ENCODE measurements around the gene BCAR3.
"Not testable (repeated sequence)": the region's sequence is repeated elsewhere in the genome, so short reads cannot be mapped to it uniquely, and the experiment has no call there.

The BCAR3 gene

DNA sequence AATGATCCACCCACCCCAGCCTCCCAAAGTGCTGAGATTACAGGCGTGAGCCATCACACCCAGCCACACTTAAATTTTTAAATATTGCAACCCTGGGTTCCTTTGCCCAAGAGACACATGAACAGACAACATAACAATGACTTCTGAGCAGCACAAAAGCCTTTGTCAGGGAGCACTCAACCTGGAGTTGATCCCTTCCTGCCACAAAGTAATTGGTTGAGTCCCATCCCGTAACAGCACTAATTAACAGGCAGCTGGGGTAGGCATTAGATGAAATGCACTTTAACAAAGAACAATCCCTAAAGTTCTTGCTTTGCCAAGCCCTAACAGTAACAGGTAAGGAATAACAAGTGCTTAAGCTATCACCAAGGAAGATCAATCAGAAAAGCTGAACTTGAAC is 5.9 kb upstream of the BCAR3 start:
- no peak for DNase-seq

DNA sequence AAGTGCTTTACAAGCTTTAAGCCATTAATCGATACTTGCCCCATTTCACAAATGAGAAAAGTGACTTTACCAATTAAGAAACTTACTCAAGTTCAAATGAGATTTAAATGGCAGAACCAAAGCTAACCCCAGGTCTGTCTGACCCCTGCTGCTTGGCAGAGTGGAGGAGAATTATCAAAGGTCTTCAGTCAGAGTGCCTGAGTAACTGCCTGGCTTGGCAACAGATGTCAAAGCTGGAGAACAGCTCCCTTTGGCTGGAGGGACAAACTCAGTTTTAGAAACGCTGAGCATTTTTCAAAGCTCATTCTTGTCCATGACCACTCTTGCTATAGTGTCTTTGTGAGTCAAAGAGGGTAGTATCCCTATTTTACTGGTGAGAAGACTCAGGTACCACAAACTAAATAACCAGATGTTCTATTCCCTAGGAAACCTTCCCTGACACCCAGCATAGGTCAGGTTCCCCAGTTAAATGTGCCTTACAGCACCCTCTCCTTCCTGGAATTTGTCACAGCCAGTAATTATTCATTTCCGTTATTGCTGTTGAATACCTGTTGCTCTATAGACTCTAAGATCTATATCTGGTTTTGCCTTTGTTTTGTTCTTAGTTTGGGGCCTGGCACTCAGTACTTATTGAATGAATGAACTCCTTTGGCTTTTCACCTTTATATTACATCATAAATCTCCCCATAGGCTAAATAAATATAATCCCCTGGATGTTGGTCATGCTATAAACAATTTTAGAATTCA is 5.0 kb upstream of the BCAR3 start:
- no peak for DNase-seq

DNA sequence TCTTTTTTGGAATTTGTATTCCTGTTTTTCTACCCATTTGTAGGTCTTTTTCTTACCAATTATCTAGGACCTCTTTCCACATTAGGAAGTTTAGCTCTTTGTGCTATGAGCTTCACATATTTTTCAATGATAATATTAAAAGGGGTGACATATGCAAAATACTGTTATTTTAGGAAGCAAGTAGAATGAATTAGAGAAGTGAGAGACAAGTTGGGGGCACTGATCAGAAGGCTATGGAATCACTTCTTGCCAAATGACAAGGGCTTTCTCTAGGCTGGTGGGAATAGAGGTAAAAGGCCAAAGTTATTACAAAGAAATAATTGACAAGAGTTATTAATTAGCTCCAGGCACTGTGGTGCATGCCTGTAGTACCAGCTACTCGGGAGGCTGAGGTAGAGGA is 4.3 kb upstream of the BCAR3 start:
- DNase-seq = no peak

DNA sequence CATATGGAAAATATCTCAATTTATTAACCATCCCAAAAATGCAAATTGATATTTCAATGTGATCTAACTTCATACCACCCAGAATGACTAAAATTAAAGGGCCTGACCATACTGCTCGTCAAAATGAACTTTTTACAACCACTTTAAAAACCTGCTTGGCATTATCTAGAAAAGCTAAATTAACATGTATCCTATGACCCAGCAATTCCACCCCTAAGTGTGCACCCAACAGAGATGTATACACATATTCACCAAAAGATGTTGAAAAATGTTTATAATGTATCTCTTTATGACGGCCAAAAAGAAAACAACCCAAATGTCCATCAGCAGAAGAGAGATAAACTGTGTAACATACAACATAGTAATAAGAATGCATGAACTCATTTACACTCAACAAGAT is 1.6 kb upstream of the BCAR3 start:
- DNase-seq = no peak

DNA sequence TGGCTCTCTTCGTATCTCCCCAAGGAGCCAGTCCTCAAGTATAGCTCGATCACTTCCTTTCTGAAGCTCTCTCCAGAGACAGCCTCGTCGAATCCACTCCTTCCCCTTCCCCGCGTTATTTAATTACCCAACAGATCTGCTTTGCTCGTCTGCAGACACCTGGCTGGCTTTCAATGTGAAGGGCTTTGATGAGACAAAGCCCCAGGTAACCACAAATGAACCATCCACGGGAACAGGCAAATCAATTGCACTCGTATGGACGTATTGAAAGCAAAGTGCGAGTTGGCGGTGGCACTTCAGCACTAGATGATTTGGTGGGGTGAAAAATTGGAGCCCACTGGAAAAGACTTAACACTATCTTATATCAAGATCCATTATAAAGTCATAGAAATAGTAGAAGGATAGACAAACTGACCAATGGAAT is 364 bp upstream of the BCAR3 start:
- no peak for DNase-seq

DNA sequence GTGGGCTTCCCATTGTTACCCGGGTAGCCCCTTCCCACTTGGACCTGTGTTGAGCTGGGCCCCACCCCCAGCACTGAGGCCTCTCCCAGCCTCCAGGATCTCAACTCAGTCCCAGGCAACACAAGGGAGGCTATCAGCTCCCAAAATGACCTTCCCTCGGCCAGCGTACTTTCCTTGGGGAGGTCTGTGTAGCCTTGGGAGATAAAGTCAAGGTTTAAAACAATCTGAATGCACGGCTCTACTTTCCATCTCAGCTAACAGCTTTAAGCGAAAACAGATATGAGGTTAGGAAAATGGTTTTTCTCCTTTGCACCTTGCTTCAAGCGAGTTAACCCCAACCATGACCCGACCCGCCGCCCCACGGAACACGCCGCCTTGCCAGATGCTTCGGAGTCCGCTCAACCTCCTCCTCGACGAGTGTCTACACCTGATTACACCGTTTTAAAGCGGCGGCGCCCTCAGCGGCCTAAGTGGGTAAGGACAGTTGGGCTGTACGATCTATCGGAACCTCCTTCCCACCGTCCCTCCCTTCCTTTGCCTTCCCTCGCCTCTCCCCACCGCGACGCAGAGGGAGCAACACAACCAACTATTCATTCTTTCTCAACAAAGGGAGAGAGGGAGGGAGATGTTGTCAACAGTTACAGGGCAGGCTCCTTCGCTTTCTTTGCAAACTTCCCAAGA is 1.1 kb downstream of the BCAR3 start:
- peak; percentile 35 for DNase-seq

DNA sequence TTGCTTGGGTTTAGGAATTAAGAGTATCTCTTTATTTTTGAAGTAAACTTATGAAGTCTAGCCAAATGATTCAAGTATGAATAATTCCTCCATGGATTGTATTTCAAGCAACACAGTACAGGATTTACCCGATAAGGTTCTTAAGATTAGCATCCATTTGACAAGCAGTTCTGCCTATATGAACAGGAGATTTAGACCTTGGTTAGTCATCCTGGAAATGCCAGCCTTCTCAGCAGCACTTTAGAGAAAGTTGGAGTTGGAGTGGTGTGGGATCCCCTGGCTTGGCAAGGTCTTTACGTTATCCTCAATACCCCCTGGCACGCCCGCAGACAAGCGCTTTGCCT is 1.6 kb downstream of the BCAR3 start:
- DNase-seq = no peak

DNA sequence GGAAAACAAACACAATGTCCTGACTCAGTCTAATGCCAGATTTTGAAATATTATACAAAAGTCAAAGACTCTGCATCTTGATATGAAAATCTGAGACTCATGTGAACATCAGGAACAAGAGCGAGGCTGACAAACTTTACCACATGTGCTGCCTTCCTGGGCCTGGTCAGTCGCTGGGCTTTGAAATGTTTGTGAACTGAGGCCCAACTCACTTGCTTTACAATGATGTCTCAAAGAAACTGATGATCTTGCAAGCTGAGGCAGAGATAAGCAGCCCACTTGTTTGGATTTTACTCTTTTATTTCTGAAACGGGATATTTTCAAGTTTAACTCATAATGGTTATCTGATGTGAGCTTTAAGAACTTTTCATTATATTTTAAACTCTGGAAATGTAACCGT is 2.1 kb downstream of the BCAR3 start:
- DNase-seq = no peak

DNA sequence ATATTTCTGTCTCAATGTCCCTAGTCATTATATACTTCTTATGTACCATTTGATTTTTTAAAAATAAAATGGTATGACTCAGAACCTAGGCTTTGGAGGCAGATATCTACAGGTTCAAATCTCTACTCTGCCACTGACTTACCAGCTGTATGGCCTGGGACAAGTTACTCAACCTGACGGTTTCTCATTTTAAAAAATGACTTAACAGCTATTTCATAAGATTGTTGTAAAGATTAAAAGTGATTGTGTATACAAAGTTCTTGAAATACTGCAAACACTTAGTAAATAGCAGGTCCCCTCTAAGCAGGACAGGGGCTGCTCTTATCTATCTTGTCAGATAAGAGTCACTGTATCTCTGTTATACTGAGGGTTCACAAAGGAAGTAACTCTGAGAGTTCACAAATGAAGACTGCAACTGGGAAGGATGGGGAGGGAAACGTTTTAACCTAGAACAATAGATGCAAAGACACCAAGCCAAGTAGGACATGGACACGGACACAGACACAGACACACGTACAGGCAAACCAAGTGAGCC is 2.6 kb downstream of the BCAR3 start:
- DNase-seq = no peak

DNA sequence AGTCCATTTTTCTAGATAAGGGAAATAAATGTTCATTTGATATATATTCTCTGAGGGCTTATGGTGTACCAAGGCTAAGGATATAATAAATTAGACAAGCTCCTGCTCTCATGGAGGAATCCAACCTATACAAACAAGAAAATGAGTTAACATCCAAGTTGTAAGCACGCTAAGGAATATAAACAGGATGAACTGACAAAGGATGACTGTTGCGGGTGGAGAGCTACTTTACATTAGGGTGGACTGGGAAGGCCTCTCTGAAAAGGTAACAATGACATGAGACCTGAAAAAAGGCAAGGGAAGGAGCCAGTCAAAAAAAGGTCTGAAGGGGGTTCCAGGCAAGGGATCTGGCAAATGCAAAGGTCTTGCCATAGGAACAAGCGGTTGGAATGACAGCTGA is 3.1 kb downstream of the BCAR3 start:
- DNase-seq = no peak

DNA sequence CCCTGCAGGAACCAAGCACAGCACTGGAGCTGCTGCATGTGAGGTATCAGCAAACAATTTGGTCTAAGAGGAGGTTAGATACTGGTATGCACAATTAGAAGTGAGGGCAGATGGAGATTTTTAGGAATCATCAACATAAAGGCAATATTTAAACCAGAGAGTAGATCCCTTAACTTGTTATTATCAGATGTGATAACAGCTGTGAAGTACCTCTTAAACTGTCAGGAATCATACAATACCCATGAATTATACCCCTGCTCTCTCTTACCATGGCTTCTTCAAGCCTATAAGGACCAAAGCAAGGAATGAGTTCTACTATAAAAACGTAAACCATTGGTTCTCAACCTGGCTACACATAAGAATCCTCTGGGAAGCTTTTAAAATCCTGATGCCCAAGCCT is 3.9 kb downstream of the BCAR3 start:
- DNase-seq = no peak

DNA sequence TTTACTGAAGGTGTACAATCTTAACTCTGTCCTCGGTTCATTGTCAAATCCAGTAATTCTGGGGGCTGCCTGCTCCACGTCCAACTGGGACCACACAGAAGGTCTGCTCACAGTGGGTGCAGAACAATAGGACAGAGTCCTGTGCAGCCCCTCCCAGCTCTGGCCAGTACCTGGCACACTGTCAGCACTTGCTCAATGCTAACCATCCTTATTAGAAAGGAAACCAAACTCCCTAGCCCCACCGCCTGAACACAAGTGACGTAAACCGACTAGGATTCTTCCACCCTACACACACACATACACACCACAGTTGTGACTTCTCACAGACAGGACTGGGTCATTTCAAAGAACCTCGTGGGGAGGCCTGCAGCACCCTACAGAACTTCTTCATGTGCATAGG is 5.2 kb downstream of the BCAR3 start:
- DNase-seq = no peak

DNA sequence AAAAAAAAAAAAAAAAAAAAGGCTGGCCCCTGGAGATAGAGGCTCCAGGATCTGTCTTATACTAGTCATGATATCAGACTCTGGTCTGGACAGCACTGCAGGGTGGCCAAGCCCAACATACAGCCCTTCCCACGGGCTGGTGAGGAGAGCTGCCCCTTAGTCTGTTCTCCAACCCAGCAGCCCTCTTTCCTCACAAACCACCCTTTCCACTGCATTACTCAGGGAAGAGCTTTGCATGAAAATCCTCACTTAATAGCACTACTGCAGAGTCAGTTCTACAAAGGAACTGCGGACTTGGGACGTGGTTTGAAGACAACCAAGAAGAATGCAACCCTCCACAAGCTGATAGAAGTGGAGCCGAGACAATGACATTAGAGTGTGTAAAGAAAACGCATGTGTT is 5.7 kb downstream of the BCAR3 start:
- no peak for DNase-seq

DNA sequence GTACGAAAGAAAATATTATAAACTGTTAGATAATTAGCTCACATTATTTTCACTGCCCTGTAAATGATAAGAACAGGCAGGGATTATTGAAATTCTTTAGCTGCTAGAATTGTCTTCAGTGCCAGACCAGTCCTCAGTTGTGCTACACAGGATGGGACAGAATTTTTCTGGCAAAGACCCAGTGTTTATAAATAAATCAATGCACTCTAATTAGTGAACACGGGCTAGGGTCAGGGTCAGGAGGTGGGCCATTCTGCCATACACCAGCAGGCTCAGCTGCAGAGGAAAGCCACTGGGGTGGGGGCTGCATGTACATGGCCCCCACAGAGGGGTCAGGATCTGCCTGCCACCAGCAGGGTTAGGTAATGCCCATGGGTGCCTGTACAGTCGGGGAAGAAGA is 6.4 kb downstream of the BCAR3 start:
- no peak for DNase-seq

DNA sequence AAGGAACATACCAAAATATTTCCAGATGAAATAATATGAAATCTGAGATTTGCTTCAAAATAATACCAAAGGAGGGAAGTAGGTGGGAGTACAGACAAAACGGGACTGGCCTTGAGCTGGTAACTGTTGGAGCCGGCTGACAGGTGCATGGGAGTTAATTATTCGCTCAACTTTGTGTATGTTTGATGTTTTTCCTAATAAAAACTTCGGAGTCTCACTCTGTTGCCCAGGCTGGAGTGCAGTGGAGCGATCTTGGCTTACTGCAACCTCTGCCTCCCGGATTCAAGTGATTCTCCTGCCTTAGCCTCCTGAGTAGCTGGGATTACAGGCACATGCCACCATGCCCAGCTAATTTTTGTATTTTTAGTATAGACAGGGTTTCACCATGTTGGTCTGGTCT is 7.6 kb downstream of the BCAR3 start:
- DNase-seq = not testable (repeated sequence)

DNA sequence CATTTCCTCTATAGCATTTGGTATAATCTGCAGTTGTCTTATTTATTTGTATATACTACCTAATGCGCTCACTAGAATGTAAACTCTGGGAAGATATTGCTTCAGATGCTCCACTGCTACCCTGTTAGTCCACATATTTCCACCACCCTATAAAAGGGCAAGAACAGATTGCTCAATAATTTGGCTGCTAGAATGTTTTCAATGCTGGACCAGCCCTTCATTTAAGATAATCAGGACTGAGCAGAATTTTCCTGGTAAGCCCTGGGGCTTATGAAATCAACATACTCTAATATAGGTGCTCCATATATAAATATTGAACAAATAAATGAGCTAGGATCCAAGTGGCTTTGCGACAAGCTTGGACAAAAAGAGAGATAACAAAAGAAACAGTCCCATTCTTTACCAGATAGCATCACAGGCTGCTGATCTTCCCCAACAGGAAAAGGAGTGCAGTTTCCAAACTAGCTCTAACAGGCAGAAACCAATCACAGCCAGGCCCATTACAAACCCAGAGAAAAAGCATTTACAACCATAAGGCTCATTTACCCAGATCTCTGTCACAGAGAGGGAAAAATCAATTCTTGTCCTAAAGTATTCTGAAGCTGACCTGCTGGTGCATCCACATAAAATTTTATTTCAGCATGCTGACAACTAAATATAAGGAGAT is 8.3 kb downstream of the BCAR3 start:
- no peak for DNase-seq

DNA sequence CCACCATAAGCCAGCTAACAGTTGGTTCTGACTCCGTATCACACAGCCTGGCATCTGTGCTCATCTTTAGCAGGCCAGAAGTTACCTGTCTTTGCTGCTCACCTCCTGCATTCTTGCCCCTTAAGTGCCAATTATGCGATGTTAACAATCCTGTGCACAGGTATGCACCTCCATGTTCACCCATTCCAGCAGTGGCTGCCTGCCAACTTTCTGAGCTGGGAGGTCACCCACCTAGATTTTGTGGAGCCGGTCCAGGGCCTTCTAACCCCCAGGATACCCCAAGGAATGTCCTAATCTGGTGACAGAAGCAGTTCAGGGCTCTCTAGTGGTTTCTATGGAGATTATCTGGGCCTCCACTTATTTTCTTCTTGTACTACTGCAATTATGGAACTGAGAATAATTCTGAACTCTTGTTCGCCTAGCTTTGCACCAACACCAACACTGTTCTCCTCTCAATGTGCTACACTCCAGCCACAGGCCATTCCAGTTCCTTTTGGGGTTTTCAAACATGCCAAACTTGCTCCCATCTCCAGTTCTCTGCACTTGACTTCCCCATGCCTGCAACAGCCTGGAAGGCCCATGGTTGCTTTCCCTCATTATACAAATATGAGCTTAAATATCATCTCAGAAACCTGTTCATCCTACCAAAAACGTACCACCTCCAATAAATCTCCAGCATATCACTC is 9.0 kb downstream of the BCAR3 start:
- no peak for DNase-seq

DNA sequence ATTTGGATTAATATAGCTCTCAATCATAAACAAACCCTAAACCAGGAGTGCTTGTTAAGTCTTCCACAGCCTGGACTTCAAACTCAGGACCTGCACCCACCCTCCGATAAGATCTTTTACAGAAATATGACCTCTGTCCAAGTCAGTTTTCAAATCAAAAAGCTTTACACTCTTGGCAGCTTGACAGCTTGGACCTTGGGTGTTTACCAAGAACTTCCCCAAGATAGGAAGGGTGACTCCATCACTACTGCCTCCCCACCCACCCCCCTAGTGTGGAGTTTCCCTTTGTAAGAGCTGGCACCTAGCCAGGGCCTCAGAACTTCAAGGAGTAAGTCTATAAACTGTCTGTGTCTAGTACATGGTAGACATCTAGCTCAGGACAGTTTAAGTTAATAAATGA is 9.6 kb downstream of the BCAR3 start:
- no peak for DNase-seq

DNA sequence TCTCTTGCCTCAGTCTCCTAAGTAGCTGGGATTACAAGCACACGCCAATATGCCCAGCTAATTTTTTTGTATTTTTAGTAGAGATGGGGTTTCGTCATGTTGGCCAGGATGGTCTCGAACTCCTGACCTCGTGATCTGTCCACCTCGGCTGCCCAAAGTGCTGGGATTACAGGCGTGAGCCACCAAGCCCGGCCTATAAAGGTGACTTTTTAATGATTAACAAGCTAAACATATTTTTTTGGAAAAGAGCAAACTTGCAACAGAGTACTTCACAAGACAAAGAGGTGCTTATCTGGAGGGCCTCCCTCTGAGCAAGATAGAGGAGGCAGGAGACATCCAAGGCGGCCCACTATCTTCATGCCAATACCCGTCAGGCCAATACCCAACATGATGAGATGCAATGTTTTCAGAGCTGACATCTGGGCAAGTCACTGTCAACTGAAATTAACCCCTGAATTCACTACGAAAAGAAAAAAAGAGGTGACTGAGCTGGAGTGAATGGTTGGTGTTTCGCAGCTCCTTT is 10.5 kb downstream of the BCAR3 start:
- DNase-seq = no peak

DNA sequence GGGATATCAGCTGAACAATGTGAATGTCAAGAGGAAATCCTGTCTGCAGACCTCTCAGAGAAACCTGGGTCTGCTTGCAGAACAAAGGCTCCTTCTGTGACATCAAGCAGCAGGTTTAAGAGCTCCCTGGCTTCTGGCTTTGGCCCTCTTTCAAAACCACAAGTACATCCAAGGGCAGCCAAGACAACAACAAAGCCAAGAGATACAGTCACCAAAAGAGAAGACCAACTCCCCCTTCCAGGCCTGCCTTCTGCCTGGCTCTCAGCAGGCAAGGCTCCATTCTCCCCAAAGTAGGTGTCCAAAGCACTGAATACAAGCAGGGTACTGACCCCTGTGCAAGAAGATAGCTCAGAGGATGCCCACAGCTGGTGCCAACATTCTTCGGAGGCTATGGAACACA is 11.5 kb downstream of the BCAR3 start:
- DNase-seq = no peak

DNA sequence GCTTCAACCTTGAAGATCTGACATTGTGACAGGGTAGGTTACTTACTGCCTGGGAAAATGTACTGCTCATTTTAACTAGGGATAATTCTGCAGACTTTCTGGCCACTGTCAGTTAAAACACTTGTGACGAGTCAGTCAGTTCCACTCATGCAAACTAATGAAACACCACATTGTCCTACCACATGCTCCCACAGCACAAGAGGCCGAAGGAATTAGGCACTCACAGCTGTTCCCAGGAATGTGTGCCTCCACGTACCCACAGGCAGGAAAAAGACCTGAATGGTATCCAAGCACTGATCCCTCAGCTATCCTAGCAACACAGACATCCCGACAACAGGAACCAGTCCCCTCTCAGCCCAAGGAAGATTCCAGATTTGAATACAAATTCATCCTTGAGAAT is 12.3 kb downstream of the BCAR3 start:
- DNase-seq = no peak

DNA sequence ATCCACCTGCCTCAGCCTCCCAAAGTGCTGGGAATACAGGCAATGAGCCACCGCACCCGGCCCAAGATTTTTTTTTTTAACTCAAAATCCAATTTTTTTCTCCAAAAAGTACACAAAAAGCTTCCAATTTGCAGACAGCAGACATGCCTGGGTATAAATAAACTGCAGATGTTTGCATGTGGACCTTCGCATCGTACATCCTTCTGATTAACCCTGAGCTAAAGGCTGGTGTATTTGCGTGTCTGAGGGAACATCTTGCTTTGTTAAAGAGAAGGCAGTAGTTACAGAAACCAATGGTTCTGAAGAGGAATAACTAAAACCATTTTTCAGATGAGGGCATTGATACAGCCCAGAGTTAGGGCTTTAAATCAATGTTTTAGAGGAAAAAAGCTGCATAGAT is 12.7 kb downstream of the BCAR3 start:
- DNase-seq = no peak

DNA sequence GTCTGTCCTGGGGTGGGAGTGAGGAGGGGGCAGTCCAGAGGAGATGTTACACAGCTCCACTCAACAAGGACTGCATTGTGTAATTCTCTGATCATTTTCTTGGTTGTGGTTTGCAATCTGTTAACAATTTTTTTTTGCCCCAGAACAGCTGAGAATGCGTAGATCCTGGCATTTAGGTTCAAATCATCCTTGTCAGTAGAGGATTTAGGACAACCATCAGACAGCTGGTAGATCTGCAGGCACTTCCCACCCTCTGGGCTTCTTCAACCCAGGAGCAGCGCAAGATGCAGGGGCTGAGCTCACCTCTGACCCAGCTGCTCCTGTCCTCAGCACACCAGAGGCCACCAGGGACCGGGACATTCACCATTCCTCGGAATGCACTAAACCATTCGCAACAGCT is 13.5 kb downstream of the BCAR3 start:
- no peak for DNase-seq
